Hepatic stellate cell (primary cell): Measurements from ENCODE around the gene ANK2.
A peak's percentile ranks its signal among the peaks of the same experiment; 100 is the strongest.
"Not testable (repeated sequence)": the region's sequence is repeated elsewhere in the genome, so short reads cannot be mapped to it uniquely, and the experiment has no call there.

Experiments
- DNase-seq: peaks from one replicate; pipeline ENCODE4 v3.0.0; 2011; ENCODE audit warnings: low spot score

The ANK2 gene

DNA sequence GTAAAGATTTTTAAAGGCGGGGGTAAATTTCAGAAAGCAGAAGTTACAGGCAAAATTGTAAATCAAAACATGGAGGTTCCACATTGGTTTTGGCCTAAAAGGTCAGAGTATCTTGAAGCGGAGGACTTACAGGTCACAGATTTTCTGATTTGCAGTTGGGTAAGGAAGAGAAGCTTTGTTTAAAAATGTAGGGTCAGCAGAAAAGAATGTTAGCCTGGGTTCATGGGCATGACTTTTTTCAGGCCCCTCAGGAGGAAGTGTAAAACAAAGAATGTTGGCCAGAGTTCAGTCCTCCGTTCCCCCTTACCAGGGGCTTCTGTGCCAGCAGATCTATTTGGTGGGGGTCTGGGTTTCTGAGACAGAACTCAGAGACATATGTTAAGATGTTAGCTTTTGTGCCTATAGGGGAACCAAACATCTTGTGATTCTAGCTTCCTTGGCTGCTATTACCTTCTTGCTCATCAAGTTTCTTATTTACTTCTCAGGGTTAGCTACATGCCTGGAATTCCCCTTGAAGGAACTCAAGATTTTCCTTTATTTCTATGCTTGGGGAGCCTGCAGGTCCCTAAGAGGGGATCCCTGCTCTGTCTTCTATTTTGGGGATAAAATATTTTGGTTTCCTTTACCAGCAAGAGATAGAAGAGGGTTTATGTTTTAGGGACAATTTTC, 160.3 kb downstream of the ANK2 start:
- DNase-seq, result no peak

DNA sequence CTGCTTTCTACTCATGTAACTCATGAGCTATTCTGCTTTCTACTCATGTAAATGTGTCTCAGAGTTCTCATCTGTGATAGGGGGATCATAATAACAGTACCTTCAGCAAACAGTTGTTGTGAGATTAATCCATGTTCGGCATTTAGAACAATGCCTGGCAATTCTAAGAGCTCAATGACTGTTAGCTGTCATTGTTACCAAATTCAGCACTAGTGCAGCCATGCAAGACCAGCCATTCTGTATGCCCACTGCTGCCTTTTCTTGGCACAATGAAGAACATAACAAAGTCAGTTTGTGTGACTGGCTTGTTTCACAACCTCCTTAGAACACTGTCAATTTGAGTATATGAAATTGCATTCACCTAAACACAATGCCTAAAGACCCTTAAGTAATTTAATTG, 163.2 kb downstream of the ANK2 start:
- no peak for DNase-seq

DNA sequence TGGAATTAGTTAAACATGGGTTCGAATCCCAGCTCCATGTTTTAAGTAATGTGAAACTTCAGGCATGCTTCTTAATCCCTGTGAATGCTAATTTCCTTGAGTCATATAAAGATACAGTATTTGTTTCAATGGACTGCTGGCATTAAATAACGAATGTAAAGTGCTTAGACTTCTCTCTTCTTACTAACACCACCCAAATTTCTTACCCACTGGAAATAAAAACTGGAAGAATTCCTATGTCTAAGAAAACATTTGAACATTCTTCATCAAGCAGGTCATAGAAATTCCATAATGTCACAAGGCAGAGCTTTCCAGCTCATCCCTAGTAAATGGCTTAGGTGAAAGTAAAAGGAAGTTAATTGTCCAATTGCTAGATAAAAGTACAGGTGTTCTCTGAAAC, 172.5 kb downstream of the ANK2 start:
- DNase-seq, result peak; percentile 14

DNA sequence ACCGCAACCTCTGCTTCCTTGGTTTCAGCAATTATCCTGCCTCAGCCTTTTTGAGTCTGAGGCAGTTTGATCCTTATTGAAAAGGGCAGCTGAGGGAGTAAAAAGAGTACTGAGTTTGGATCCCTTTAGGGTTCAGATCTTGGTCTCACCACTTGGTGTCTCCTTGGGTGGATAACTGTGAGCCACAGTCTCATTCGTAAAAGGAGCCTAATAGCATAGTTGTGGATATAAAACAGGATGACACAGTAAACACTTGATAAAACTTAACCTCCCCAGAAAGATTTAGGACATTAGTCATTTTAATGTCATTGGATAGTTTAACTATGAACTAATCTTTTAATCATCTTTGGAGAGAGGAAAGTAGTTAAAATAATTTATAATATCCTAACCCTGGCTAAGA, 173.0 kb downstream of the ANK2 start:
- peak; percentile 23 for DNase-seq

DNA sequence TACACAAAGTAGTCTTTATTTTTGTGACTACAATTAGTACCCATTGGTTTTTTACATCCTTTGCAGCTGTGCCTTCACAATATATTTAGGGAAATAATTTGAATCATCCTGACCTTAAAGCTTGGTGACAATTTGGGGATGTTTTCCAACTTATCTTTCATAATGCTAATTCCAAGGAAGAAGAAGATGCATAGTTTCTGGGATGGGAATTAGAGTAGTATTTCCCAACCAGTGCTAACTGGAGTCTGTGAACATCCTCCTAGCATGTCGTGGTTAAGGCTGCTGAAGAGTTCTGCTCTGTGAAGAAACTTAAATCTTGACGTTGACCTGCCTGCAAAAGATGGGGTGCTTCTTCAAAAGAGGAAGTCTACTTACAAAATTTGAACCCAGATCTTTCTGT, 173.5 kb downstream of the ANK2 start:
- no peak for DNase-seq

DNA sequence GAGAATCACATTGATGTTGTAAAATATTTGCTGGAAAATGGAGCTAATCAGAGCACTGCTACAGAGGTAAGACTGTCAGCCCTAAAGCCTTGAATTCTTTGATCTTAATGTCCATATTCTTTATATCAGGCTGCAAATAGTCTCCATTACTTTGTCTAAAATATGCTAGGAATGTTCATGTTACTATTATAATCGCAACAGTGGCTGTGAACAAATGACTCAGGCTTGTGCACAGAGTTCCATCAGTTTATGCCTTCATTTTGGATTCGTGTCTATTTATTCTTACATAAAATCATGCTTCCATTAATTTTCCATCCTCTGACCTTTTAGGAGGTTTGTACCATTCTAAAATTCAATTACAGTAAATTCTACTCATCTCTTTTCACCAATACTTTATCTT, 182.7 kb downstream of the ANK2 start:
- peak; percentile 17 for DNase-seq

DNA sequence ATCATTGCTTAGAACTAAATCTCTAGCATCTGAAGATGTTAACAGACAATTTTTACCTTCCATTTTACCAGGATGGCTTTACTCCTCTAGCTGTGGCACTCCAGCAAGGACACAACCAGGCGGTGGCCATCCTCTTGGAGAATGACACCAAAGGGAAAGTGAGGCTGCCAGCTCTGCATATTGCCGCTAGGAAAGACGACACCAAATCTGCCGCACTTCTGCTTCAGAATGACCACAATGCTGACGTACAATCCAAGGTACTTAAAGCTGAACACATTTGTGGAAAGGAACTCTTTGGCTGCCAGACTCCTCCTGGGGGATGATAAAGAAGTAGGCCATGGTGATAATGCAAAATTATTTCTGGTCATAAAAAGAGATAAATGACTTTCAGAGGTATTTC, 187.5 kb downstream of the ANK2 start:
- no peak for DNase-seq

DNA sequence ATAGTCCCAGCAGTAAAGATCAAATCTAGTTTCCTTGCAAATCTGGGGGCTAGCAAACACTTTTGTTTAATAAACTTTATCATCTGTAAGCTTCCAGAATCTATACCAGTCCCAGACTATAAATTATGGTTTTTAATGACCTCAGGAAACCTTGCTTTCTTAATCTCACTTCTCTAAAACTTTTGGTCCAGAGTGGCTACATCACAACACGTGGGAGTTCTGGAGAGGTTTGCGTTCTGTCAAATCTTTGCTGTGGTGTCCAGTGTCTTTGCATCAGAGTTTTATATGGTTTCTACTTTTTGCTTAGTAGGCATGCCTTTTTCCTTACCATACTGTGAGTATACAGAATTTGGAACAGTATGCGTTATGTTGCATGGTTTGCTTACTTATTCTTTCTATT, 193.9 kb downstream of the ANK2 start:
- no peak for DNase-seq

DNA sequence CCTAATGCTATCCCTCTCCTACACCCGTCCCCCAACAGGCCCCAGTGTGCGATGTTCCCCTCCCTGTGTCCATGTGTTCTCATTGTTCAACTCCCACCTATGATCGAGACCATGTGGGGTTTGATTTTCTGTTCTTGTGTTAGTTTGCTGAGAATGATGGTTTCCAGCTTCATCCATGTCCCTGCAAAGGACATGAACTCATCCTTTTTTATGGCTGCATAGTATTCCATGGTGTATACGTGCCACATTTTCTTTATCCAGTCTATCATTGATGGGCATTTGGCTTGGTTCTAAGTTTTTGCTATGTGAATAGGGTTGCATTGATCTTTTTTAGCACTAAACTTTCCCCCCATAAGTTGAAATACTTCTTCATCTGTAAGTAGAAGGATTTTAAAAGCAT, 195.3 kb downstream of the ANK2 start:
- not testable (repeated sequence) for DNase-seq

DNA sequence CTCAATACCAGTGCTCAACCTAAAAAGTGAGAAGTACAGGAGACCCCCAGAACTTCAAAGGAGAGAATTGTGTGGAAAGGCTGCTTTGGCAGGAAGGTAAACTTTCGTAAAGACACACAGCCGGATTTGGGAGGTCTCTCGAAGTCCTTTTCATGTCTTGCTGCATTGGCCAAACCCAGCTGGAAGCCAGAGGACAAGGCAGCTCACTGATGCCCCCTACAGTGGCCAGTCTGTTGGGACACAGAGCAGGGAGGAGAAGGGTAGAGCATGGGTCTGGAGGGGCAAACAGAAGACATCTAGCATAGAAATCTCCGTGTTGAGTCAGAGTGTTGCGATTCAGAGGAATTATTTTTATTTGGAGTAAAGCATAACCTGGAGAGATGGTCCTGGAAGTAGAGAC, 198.9 kb downstream of the ANK2 start:
- DNase-seq, result no peak

DNA sequence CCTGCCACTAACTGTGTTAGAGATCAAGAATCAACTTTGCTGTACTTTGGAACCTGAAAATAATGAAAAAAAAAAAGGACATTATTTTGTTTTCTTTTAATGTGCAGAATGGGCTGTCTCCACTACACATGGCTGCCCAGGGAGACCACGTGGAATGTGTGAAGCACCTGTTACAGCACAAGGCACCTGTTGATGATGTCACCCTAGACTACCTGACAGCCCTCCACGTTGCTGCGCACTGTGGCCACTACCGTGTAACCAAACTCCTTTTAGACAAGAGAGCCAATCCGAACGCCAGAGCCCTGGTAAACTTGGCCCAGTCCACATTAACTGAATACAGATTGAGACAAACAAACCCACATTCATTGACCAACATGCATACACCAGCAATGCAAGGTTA, 206.2 kb downstream of the ANK2 start:
- DNase-seq, result no peak

DNA sequence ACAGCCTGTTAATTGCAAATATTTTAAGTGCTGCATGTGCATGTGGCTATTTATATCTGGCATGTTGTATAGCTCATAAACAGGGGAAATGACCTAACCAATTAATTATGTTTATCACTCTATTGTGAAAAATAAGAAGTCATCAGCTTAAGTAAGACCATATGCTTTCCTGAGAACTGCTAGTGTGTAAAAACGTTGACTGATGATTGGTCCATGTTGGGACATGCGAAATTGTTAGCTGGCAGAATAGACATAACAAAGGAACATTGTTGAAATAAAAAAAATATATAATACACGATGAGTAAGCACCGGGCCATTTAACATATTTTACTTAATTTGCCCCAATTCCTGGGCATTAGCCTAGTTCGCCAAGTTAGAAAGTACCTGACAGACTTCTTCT, 207.5 kb downstream of the ANK2 start:
- DNase-seq, result no peak

DNA sequence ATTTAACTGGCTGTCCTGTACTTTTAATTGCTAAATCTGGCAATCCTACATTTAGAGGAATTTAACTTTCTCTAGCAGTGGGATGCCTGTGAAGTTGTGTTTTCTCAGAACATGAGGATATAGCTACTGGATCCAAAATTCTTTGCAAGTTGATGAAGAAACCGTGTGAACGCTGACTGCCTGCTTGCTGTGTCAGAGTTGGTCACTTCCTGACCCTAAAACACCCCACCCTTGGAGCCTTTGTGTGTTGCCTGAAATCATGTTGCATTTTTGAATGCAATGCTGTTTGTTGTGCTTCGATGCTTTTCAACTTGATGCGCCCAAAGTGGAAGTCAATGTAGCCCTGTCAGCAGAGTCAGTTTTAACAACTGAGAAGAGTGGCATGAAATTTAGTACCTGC, 211.2 kb downstream of the ANK2 start:
- DNase-seq, result no peak

DNA sequence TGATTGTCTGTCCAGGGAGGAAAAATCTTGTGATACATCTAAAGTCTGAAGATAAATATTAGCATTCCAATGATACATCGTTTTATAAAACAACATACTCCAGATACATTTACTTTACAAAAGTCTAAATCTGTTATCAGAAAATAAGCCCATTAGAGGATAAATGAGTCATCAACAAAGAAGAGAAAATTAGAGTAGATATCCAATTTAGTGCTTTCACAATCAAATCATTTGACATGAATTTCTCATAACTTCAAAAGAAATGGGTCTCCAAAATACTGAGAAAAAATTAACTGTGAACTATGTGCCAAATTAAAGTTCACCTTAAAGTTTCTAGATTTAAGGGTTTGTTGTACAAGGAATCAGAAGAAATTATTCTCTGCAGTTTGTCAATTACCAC, 213.8 kb downstream of the ANK2 start:
- DNase-seq, result no peak

DNA sequence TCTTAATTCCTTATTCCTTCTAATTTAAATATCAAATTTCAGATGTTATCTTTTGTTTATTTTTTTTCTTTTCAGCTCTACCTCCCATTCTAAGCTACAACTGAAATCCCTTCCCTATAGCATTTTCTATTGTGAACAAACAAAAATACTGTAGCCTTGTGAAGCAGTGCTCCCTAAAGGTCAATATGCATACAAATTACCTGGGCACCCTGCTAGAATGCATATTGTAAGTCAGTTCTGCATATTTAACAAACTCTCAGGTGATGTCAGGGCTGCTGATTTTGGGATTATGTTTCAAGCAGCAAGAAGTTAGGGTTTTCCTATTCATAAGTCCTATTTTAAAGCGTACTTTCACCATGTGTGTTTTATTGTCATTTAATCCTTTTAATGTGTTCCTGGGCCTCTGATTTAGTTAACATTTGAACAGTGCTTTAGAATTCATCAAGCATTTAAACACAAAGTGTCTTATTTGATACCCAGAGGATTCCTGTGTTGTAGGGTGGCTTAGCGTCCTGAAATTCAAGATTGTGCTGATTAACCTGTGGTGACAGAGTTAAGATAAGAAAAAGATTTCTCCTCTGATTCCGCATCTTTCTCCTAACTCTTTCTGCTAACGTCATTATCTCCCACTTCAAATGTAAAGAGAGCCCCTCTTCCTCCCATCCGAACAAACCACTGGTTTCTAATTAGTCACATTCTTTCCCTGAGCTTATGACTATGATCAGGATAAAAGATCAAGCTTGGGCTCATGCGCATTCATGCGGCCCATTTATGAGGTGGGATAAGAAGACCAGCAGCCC, 221.3 kb downstream of the ANK2 start:
- no peak for DNase-seq

DNA sequence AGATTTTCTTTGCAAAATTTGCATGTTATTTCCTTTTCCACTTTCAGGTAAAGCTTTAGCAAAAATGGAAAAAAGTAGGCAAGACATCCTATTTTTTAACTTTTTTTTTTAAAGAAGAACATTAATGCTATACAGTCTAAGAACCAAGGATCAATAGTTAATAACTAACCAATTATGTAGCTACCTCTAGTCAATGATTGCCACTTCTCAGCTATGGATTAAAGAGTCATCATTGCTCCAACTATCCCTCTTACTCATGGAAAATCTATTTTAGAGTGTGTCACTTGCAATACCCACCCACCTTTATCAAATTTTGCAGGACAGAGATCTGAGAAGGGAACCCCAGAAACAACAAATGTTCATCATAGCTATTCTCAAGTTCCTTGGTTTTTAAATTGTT, 223.1 kb downstream of the ANK2 start:
- DNase-seq, result no peak

DNA sequence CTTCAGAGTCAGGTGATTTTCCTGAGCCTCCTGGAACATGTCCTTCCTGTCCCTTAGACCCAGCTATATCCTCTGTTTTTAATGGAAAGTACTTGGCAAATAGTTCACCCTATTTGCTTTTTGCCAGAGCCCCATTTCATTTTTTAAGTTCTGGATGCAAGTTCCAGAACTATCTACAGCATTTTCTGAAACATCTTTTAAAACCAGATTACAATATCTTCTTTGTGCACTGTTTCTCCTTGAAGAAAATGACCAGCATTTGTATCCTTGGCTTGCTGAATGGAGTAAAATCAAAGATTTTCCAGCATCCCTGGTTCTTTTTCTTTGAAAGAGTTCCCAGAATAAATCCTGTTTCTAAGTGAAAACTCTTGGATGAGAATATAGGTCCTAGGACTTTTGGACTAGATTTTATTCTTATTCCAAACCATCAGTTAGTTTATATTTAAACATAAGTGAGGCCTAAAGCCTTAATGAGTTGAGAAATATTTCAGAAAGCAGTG, 224.3 kb downstream of the ANK2 start:
- no peak for DNase-seq

DNA sequence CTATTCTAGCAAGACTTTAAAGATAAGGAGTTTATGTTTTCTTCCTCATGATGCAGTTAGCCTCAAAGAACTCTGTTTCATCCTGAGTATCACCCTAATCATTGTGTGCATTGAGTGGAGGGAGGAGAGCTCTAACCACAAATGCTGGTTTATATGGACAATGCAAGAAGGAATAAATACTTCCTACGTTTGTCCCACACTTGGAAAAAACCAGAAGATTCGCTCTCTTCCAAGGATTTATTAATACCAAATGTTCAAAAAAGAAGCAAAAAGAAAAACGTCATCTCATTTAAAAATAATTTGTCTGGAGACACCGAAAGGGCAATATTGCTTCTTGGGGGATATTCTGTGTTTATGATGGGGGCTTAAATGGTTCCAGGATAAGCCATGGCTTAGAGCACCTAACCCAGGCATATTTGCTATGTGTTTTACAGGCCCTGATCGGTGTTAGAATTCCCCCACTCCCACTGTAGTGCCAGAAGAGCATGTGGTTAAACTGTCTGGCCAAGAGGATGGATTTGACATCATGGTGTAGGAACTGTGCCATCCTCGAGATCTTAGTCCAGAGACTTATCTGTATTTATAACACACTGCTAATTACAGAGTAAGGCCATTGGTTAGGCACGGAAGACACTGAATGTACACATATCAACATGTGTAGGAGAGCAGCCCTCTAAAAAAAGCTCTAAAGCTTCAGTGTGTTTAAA, 227.2 kb downstream of the ANK2 start:
- DNase-seq, result no peak

DNA sequence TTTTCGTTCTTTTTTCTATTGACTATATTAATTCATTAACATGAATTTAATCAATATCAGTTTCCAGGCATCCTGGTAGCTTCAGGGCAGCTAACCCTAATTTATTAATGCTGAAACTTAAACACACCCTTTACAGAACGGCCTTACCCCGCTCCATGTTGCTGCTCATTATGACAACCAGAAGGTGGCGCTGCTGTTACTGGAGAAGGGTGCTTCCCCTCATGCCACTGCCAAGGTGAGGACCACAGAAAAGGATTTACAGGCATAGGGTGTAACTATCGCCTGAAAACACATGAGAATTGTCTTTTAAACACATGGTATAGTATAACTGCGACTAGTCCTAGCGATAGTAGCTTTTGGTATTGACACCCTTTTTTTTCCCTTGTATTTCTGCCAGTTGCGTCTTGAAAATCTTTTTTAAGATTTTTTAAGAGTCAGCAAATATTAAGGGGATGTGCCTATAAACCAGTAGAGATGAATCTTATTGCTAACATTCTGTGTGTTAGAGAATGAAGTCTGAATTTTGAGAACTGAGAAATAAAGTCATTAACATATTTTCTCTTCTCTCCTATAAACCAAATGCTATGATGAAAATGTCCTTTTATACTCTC, 229.0 kb downstream of the ANK2 start:
- DNase-seq, result peak; percentile 49

DNA sequence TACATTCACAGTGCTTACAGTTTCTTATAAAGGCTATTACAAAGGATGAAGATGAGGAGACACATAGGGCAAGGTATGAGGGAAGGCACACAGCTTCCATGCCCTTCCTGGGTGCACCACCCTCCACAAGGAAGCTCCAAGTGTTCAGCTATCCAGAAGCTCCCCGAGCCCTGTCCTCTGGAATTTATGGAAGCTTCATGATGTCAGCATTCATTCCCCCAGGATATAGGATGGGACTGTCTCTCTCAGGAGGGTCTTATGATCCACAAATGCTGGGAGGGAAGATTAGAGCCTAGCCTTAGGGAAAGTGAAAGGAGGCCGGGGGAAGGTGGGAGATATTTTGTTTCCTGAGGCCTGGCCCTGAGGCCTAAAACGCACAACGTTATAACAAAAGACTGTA, 236.0 kb downstream of the ANK2 start:
- DNase-seq, result no peak

DNA sequence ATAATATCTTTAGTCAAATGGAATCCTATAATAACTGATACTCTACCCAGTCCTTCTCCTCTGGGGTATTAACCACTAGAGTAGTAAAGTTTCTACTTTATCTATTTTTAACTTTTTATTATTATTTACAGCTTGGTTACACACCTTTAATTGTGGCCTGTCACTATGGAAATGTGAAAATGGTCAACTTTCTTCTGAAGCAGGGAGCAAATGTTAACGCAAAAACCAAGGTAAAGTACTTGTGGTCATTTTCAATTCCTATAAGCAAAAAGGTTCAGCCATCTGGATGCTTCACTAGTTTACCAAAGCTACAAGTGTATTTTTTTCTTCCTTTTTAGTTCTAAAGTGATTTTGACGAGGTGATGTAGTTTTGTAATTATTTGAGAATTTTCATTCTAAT, 238.8 kb downstream of the ANK2 start:
- no peak for DNase-seq

DNA sequence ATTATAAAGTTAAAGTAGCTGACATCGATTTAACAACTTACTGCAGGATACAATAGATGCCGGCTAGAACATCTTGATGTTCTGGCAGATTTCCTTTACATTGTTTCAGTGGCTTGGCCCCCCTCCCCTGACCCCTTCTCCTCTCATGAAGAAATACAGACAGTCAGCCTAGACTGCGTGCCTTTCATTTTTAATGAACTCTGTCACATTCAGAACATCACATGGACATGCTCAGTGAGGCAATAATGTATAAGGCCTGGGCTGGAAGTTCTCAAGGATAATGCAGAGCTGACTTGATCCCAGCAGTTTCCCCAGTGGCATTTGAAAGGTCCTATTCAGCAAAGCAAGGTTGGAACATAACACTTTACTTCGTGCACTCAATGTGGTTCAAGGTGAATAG, 239.2 kb downstream of the ANK2 start:
- DNase-seq, result no peak

DNA sequence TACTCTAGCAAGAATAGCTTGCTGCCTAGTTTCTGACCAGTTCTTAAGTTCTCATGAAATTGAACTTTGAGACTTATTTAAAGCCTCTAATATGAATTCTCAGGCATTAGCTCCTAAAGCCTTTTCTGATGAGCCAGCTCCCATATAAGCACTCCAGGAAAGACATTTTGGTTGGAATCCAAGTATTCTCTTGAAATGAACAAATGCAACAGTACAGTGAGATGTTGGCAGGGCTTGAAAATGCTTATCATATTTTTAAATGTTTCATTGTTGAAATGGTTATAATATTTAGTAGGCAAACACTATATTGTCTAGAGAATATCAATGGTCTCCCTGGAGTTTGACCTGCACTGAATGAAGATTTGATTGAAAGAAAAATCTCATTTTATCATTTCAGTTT, 240.3 kb downstream of the ANK2 start:
- DNase-seq, result no peak
